T47D (cell line): ENCODE measurements around the gene PRPSAP2.

Experiments used
- DNase-seq, 2 experiments: peaks; one replicate each; pipeline versions ENCODE4 v3.0.0 to v3.0.0-alpha.2; 2011 to 2012; ENCODE audit warnings: low read depth in 1 of 2, low spot score in 1 of 2
- JUND ChIP-seq: IDR thresholded peaks from 2 replicates; pipeline ENCODE4 v1.6.1; 2012; ENCODE audit warnings: low read depth
- in situ Hi-C: cut with HindIII; loops from 2 replicates; pipeline ENCODE4 v1.10.0; 2016; ENCODE audit warnings: low sequenced_read_pairs, low pct_unique_long_range_greater_than_20kb

Gene PRPSAP2

DNA sequence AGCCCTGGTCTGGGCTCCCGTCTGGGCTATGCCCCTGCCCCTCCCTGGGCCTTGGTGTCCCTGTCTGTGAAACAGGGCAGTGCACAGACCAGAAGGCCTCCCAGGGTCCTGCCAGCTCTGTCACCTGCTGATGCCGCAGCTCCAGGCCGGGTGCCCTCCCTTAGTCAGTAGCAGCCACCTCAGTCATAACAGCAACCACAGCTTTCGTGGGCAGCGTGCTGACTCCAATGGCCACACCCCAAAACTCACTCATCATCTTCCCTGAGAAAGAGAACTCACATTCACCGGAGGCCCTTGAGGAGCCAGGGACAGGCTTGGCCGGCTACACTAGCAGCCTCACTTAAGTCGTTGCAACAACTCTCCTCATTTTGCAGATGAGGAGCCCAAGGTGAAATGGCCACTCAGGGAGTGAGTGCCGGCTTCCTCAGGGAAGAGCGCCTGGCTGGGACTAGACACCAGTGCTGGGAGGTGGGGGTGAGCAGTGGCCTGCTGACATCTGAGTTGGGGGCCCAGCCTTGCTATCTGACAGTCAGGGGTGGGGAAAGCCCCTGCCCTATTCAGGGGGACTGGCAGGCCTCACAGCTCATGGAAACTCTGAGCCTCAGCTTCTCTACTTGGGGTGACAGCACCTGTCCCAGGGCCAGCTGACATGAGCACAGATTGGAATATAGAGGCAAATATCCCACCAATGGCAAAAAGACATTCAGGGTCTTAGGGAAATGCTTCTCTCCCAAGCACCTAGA, 116.6 kb downstream of the PRPSAP2 start:
- DNase-seq, result no peak
- in situ Hi-C loops, result no loop called here
- TF ChIP-seq JUND, result no peak

GRCh38 chr17:18975597-18975996, 117.7 kb downstream of the PRPSAP2 start:
- in situ Hi-C loops, result no loop called here
- no peak for TF ChIP-seq JUND
- no peak for DNase-seq

DNA sequence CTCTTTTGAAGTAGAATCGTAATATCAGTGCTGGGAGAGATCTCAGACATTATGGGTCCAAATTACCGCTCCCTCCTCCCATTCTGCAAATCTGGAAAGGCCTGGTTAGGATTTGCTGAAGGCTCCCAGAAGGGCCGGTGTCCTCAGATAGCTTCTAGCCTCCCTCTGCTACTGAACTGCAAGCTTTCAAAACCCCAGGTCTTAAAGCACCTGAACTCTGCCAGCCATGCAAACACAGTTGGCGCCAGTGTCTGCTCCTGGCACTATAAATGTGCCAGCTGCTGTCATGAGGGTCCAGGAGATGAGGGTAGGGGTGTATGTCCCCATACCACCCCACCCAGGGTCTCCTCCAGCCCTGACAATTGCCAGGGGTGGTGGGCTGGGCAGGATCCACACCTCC, 118.3 kb downstream of the PRPSAP2 start:
- in situ Hi-C loops, result no loop called here
- no peak for DNase-seq

GRCh38 chr17:18977021-18977420, 119.1 kb downstream of the PRPSAP2 start:
- no peak for DNase-seq
- TF ChIP-seq JUND, result no peak
- in situ Hi-C loops, result no loop called here

More for the DNA sequence above, 118.3 kb downstream of the PRPSAP2 start:
- no peak for TF ChIP-seq JUND

DNA sequence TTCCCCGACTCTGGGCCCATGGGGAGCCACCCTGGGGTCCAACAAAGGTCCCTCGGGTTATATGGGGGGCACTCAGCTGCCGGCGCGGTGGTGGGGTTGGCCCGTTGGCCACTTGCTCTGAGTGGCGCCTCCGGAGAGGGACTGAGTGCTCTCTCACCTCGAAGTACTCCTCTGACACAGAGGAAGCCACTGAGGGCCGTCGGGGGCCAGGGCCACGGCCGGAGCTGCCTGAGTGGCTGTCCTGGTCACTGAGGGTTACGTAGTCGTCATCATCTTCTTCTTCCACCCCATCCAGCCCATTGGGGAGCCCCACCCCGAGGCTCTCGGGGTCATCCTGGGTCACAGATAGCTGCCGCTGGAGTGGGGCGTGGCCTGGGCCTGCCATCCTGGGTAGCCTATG, 119.7 kb downstream of the PRPSAP2 start:
- DNase-seq, result no peak
- TF ChIP-seq JUND, result no peak
- in situ Hi-C loops, result no loop called here

DNA sequence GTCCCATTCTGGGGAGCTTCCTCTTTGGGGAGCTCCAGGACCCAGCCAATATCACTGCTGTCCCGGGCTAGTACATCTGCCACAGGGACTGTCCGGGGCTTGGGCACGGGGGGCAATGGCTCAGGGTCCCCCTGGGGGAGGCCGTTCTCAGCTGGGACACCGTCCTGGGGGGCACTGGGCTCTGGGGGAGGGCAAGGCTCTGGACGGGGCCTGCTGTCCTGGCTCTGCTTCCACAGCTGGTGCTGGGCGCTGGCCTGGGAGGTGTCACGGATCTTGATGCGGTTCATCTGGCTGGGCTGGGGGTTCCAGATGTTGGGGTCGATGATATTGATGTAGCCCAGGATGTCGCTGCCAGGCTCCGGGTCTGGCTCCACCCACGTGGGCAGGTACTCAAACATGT, 120.1 kb downstream of the PRPSAP2 start:
- in situ Hi-C loops, result no loop called here
- no peak for TF ChIP-seq JUND
- DNase-seq, result no peak

- in situ Hi-C loops, result no loop called here
- DNase-seq, result no peak
- TF ChIP-seq JUND, result no peak
Measured at GRCh38 chr17:18978655-18979054, 120.7 kb downstream of the PRPSAP2 start.
